ENCODE measurements around the gene WDR74. TPM values are rescaled to one million over a fixed set of nuclear protein-coding genes. Genes with fewer than 3 reads are reported as not detected.
A peak's percentile ranks its signal among the peaks of the same experiment; 100 is the strongest.
"Not testable (repeated sequence)": the region's sequence is repeated elsewhere in the genome, so short reads cannot be mapped to it uniquely, and the experiment has no call there.

WDR74 gene
- total RNA-seq, 2 donors from 2014 or later: 15.8 to 40.0 TPM

DNA sequence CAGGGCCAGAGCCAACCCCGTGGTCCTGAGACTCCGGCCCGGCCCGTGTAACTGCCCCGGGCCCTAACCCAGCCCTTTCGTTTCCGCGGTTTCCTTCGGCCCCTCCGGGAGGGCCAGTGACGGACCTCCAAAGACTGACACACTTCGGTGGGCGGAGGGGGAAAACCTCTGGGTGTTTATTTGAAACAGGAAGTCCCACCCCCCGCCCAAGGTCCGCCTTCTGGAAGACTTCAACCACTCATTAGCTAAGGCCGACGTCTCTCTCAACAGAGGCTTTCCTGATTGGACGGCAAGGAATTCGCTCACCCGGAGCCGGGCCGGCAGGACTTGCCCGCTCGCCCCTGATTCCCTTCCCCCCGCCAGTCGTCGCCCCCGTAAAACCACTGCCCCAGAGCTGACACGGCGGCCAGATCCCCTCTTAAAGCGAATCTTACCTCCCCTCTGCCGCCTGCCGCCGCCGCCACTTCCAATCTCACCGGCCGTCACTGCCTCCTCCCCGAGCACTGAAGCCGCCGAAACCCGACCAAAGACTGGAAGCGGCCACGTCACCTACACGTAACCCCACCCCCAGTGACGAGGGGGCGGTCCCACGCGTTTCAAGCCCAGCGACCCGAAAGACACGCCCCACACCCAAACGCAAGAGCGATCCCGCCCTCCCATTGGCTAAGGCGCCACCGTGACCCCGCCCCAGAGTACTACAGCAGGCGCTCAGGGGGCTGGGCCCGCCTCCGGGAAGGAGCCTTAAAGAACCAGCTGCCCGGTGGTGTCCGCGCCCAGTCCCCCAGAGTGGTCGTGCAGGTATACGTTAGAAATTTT is 7.7 kb downstream of the WDR74 start, which contains the start of gene STX5:
Gene STX5 (minus strand): TSS at position 532 of the 816 bp plus-strand sequence. CDS start 808 bp downstream, outside the sequence.
- H3K27me3 ChIP-seq: no peaks in the 10 kb centered on the region
- DNase-seq: peak; percentile 100
- peak; percentile 97 for ATAC-seq
- WGBS, 2 donors: 0 to 1% methylated on average over 6 to 64 of the region's 65 CpGs
- TF ChIP-seq, protein P1, sequence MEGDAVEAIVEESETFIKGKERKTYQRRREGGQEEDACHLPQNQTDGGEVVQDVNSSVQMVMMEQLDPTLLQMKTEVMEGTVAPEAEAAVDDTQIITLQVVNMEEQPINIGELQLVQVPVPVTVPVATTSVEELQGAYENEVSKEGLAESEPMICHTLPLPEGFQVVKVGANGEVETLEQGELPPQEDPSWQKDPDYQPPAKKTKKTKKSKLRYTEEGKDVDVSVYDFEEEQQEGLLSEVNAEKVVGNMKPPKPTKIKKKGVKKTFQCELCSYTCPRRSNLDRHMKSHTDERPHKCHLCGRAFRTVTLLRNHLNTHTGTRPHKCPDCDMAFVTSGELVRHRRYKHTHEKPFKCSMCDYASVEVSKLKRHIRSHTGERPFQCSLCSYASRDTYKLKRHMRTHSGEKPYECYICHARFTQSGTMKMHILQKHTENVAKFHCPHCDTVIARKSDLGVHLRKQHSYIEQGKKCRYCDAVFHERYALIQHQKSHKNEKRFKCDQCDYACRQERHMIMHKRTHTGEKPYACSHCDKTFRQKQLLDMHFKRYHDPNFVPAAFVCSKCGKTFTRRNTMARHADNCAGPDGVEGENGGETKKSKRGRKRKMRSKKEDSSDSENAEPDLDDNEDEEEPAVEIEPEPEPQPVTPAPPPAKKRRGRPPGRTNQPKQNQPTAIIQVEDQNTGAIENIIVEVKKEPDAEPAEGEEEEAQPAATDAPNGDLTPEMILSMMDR (IDR thresholded peaks at IDR 0.05): no peak
- TF ChIP-seq POLR2A (IDR thresholded peaks at IDR 0.05): peak; percentile 85 to 97 (median 97)
- H3K9me3 ChIP-seq: no peaks in the 10 kb centered on the region
- peaks cover 36% of the 10 kb centered on the region for H3K4me1 ChIP-seq
- H3K27ac ChIP-seq: peak within 1 kb of the TSS; percentile 95 to 99 (median 99)
- H3K4me3 ChIP-seq: peak within 1 kb of the TSS; percentile 69 to 73
- intact Hi-C loops (cut with DNase I): no loop called here
- H3K36me3 ChIP-seq (replicated peaks in 1 of 2; ENCODE audit: insufficient read depth in 1 of 2, low read depth in 2 of 2): peaks cover 0 to 16% of the 10 kb centered on the region in 2 donors

DNA sequence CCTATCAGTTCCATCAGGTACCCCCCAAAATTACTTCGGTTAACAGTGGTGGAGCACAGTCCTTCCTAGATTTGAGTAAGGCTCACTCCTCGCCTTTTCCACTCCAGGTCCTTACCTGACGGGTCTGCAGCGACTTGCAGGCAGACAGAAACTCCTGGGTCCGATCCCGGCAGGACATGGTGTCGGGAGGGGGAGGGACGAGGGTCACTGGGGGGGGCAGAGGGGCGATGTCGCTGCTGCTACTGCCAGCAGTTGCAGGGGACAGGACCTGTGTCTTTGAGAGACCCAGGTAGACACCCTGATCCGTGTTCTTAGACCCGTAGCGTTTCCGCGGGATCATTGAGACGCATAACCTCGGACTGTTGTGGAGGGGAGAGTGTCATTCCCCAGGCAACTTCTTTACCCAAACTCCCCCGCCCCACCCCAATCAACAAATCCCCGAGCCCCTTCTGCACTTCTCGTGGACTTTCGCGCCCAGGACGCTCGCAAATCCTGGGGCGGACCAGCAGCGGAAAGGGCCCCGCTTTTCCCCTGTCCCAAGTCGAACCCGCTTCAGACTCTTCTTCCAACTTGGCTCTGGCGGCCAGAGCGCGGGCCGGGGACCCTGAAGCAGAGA is 8.4 kb downstream of the WDR74 start:
- intact Hi-C loops (cut with DNase I): no loop called here
- H3K27ac ChIP-seq: peak overlapping the region; percentile 95 to 99 (median 99)
- DNase-seq (peak in 2 of 4 donors; percentile 17 to 19), ATAC-seq (no peak)
- TF ChIP-seq, protein P1 (IDR thresholded peaks at IDR 0.05): no peak
- no peak for TF ChIP-seq POLR2A (IDR thresholded peaks at IDR 0.05)
- peaks cover 0 to 18% of the 10 kb centered on the region in 2 donors for H3K36me3 ChIP-seq (replicated peaks in 1 of 2; ENCODE audit: insufficient read depth in 1 of 2, low read depth in 2 of 2)
- 0% methylated on average over 2 to 33 of the region's 33 CpGs for WGBS, 2 donors
- no peaks in the 10 kb centered on the region for H3K27me3 ChIP-seq
- H3K4me1 ChIP-seq: peaks cover 36% of the 10 kb centered on the region
- peak overlapping the region; percentile 69 to 73 for H3K4me3 ChIP-seq
- no peaks in the 10 kb centered on the region for H3K9me3 ChIP-seq

DNA sequence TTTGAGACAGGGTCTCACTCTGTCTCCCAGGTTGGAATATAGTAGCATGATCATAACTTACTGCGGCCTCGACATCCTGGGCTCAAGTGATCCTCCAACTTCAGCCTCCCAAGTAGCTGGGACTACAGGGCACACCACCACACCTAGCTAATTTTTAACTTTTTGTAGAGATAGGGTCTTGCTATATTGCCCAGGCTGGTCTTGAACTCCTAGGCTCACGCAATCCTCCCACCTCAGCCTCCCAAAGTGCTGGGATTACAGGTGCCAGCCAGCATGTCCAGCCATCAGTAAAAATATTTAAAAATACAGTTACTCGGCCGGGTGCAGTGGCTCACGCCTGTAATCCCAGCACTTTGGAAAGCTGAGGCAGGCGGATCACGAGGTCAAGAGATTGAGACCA is 11.3 kb downstream of the WDR74 start:
- H3K4me3 ChIP-seq; ATAC-seq; H3K9me3 ChIP-seq; H3K27me3 ChIP-seq; intact Hi-C loops (cut with DNase I); DNase-seq; H3K27ac ChIP-seq: not testable (repeated sequence)
- H3K36me3 ChIP-seq (replicated peaks in 1 of 2; ENCODE audit: insufficient read depth in 1 of 2, low read depth in 2 of 2): peaks cover 20 to 34% of the 10 kb centered on the region in 2 donors
- 91 to 98% methylated on average over 8 of the region's 8 CpGs for WGBS, 2 donors
- H3K4me1 ChIP-seq: peaks cover 26% of the 10 kb centered on the region

DNA sequence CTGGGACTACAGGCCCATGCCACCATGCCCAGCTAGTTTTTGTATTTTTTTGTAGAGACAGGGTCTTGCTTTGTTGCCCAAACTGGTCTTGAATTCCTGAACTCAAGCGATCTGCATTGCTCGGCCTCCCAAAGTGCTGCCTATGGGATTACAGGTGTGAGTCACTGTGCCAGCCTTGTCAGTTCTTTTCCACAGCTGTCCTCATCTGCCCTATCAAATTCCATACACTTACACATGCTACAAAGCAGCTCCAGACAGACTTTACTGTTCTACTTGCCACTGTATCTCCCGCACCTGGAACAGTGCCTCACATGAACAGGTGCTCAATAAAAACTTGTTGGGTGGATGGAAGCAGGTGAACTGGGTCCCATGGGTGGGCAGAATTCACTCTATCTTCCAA is 15.7 kb downstream of the WDR74 start:
- Histone ChIP-seq H3K4me3 (no peak overlapping the region), H3K9me3 (no peaks in the 10 kb centered on the region), H3K27ac (no peak overlapping the region), H3K4me1 (peaks cover 5% of the 10 kb centered on the region), H3K36me3 (replicated peaks in 1 of 2; ENCODE audit: insufficient read depth in 1 of 2, low read depth in 2 of 2) (peaks cover 24 to 65% of the 10 kb centered on the region in 2 donors), H3K27me3 (no peaks in the 10 kb centered on the region)
- intact Hi-C loops (cut with DNase I): no loop called here
- DNase-seq: no peak
- TF ChIP-seq, protein P1 (IDR thresholded peaks at IDR 0.05): no peak
- TF ChIP-seq POLR2A (IDR thresholded peaks at IDR 0.05): no peak
- ATAC-seq: no peak
- WGBS, 2 donors: 87 to 89% methylated on average over 3 of the region's 3 CpGs

DNA sequence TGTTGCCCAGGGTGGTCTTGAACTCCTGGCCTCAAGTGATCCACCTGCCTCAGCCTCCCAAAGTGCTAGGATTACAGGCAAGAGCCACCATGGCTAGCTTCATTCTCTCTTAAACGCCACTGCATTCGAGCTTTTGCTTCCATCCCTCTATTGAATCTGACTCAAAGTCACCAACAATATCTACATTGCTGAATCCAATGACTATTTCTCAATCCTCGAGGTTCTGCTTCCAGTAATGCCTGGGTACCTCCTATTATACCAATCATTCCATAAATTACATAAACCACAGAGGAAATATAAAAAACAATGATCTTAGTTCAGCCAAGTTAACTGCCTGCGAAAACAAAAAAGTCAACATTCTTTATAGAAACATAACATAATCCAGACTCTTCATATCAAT is 22.3 kb downstream of the WDR74 start:
- WGBS, 2 donors: 74 to 93% methylated on average over 4 of the region's 4 CpGs
- no peaks in the 10 kb centered on the region for H3K27me3 ChIP-seq
- DNase-seq (no peak), ATAC-seq (no peak)
- H3K36me3 ChIP-seq (replicated peaks in 1 of 2; ENCODE audit: insufficient read depth in 1 of 2, low read depth in 2 of 2): peaks cover 0 to 25% of the 10 kb centered on the region in 2 donors
- no peak overlapping the region for H3K27ac ChIP-seq
- intact Hi-C loops (cut with DNase I): no loop called here
- H3K4me3 ChIP-seq: no peak overlapping the region
- H3K4me1 ChIP-seq: no peaks in the 10 kb centered on the region
- TF ChIP-seq, protein P1 (IDR thresholded peaks at IDR 0.05): no peak
- no peak for TF ChIP-seq POLR2A (IDR thresholded peaks at IDR 0.05)
- H3K9me3 ChIP-seq: no peaks in the 10 kb centered on the region

Measured in body of pancreas (tissue), 4 donors.